Parathyroid adenoma (tissue), 2 donors: ENCODE data around the gene ADGRG1.
A peak's percentile ranks its signal among the peaks of the same experiment; 100 is the strongest.

Source experiments
- H2AFZ ChIP-seq: fragments of 300-600 bp; sonication (generic); one replicate; pipeline ENCODE4 v1.7.0; 2017; ENCODE audit warnings: antibody characterized with exemption, mild to moderate bottlenecking
- H3K27ac ChIP-seq: fragments of 300-600 bp; sonication (generic); one replicate; pipeline ENCODE4 v1.7.0; 2017
- H3K27me3 ChIP-seq: fragments of 300-600 bp; sonication (generic); one replicate; pipeline ENCODE4 v1.7.0; 2017; ENCODE audit warnings: low read length; ENCODE audit not compliant: control insufficient read depth, insufficient read depth
- H3K36me3 ChIP-seq: fragments of 300-600 bp; sonication (generic); one replicate; pipeline ENCODE4 v1.7.0; 2017; ENCODE audit warnings: low read length; ENCODE audit not compliant: control insufficient read depth, insufficient read depth
- H3K4me1 ChIP-seq: fragments of 300-600 bp; sonication (generic); one replicate; pipeline ENCODE4 v1.7.0; 2017; ENCODE audit warnings: control low read depth
- H3K4me2 ChIP-seq: fragments of 300-600 bp; sonication (generic); one replicate; pipeline ENCODE4 v1.7.0; 2017; ENCODE audit warnings: low read length
- H3K4me3 ChIP-seq: fragments of 300-600 bp; sonication (generic); one replicate; pipeline ENCODE4 v1.7.0; 2017; ENCODE audit warnings: low read depth, low read length
- H3K79me2 ChIP-seq: fragments of 300-600 bp; sonication (generic); one replicate; pipeline ENCODE4 v1.7.0; 2017; ENCODE audit warnings: control low read depth
- H3K9ac ChIP-seq: fragments of 300-600 bp; sonication (generic); one replicate; pipeline ENCODE4 v1.7.0; 2017; ENCODE audit warnings: mild to moderate bottlenecking
- H3K9me3 ChIP-seq: fragments of 300-600 bp; sonication (generic); one replicate; pipeline ENCODE4 v1.7.0; 2017; ENCODE audit warnings: low read length; ENCODE audit not compliant: control insufficient read depth
- TF ChIP-seq, protein P1 (sequence below): fragments of 300-600 bp; sonication (generic); IDR thresholded peaks from one replicate; pipeline ENCODE4 v1.7.0; 2017; ENCODE audit warnings: antibody characterized with exemption, mild to moderate bottlenecking
- donor health status: primary hyperparathyroidism.

Gene ADGRG1

GRCh38 chr16:57653936-57654335 lies 25.5 kb downstream of the ADGRG1 start:
- peak overlapping the region; percentile 73 for H2AFZ ChIP-seq
- peak overlapping the region; percentile 9 for H3K4me2 ChIP-seq
- H3K27ac ChIP-seq = peak overlapping the region; percentile 50
- H3K4me1 ChIP-seq = peaks cover 7% of the 10 kb centered on the region
- no peaks in the 10 kb centered on the region for H3K79me2 ChIP-seq
- H3K9me3 ChIP-seq = no peaks in the 10 kb centered on the region
- H3K4me3 ChIP-seq = no peak overlapping the region
- H3K27me3 ChIP-seq = no peaks in the 10 kb centered on the region
- TF ChIP-seq, protein P1, sequence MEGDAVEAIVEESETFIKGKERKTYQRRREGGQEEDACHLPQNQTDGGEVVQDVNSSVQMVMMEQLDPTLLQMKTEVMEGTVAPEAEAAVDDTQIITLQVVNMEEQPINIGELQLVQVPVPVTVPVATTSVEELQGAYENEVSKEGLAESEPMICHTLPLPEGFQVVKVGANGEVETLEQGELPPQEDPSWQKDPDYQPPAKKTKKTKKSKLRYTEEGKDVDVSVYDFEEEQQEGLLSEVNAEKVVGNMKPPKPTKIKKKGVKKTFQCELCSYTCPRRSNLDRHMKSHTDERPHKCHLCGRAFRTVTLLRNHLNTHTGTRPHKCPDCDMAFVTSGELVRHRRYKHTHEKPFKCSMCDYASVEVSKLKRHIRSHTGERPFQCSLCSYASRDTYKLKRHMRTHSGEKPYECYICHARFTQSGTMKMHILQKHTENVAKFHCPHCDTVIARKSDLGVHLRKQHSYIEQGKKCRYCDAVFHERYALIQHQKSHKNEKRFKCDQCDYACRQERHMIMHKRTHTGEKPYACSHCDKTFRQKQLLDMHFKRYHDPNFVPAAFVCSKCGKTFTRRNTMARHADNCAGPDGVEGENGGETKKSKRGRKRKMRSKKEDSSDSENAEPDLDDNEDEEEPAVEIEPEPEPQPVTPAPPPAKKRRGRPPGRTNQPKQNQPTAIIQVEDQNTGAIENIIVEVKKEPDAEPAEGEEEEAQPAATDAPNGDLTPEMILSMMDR = no peak
- no peak overlapping the region for H3K9ac ChIP-seq
- no peaks in the 10 kb centered on the region for H3K36me3 ChIP-seq

DNA sequence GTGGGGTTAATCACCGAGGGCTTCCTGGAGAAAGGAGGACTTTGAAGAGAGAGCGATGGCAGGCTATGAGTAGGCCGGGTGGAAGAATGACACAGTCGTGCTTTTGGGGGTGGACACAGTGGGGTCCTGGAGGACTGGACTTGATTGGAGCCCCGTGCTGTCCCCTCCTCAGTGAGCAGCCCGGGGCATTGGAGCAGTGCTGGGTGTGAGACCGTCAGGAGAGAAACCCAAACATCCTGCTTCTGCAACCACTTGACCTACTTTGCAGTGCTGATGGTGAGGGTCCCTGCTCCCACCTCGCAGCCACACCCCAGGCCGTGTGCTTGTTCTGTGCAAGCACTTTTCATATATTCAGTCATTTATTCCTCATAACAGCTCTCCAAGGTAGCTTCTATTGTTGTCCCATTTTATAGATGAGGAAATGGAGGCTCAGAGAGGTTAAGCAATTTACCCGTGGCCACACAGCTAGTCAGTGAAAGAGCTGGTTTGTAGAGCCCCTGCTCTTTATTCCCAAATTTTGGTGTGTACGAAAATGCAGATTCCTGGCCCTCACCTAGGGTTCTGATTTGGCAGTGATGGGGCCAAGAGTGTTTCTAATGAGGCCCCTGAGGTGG lies 28.0 kb downstream of the ADGRG1 start:
- H3K27ac ChIP-seq = no peak overlapping the region
- TF ChIP-seq, protein P1 = no peak
- H3K36me3 ChIP-seq = no peaks in the 10 kb centered on the region
- no peaks in the 10 kb centered on the region for H3K79me2 ChIP-seq
- no peak overlapping the region for H3K4me2 ChIP-seq
- H3K9me3 ChIP-seq = no peaks in the 10 kb centered on the region
- H3K27me3 ChIP-seq = no peaks in the 10 kb centered on the region
- H3K4me3 ChIP-seq = no peak overlapping the region
- no peak overlapping the region for H3K9ac ChIP-seq
- H3K4me1 ChIP-seq = peaks cover 7% of the 10 kb centered on the region
- H2AFZ ChIP-seq = no peak overlapping the region

GRCh38 chr16:57657228-57657627 lies 28.8 kb downstream of the ADGRG1 start:
- TF ChIP-seq, protein P1 = no peak
- Histone ChIP-seq H3K4me3 (no peak overlapping the region), H3K27ac (no peak overlapping the region), H3K9ac (no peak overlapping the region), H2AFZ (no peak overlapping the region), H3K4me2 (no peak overlapping the region), H3K9me3 (no peaks in the 10 kb centered on the region), H3K4me1 (peaks cover 7% of the 10 kb centered on the region), H3K36me3 (no peaks in the 10 kb centered on the region), H3K79me2 (no peaks in the 10 kb centered on the region), H3K27me3 (no peaks in the 10 kb centered on the region)

DNA sequence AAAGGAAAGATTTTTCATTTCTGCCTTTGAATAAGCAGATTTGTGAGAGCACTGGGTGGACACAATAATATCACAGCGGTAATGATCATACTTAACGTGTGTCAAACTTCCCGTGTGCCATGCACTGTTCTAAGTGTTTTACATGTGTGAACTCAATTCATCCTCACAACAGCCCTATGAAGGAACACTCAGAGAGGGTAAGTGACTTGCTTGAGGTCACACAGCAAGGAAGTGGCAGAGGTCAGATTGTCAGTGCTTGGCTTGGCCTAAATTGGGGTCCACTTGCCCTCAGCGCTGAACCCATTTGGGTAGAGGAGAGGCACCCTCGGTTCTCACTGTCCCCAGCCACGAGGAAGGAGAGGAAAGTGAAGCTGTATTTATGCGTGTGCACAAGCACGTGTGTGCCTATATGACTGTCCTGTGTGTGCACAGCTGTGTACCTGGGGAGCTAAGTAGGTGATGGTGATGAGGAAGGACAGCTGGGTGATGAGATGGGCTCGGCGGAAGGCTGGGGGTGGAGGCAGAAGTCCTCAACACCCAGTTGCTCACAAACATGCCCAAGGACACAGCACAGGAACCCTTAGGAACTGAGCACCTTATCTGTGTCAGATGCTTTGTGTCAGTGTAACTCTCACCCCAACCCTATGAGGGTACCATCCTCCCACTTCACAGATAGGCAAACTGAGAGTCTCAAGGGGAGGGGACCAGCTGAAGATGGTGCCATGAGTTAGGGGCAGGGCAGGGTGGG lies 29.9 kb downstream of the ADGRG1 start:
- no peaks in the 10 kb centered on the region for H3K27me3 ChIP-seq
- H3K4me1 ChIP-seq = peaks cover 4% of the 10 kb centered on the region
- TF ChIP-seq, protein P1 = no peak
- H3K9ac ChIP-seq = no peak overlapping the region
- H3K27ac ChIP-seq = no peak overlapping the region
- no peaks in the 10 kb centered on the region for H3K9me3 ChIP-seq
- H3K36me3 ChIP-seq = no peaks in the 10 kb centered on the region
- no peak overlapping the region for H2AFZ ChIP-seq
- no peaks in the 10 kb centered on the region for H3K79me2 ChIP-seq
- H3K4me2 ChIP-seq = no peak overlapping the region
- no peak overlapping the region for H3K4me3 ChIP-seq
